ENCODE results near the gene LIN7A. TPM values are rescaled to one million over a fixed set of nuclear protein-coding genes. Genes with fewer than 3 reads are reported as not detected.
A peak's percentile ranks its signal among the peaks of the same experiment; 100 is the strongest.

Gene LIN7A
- total and polyA plus RNA-seq, 2 donors (not counting 1 experiment from before 2014, with no cell fraction given) = 22.8 to 35.3 TPM

GRCh38 chr12:80862531-80862930, 75.2 kb downstream of the LIN7A start:
- Histone ChIP-seq H2AFZ (ENCODE audit: low read length) (no peak overlapping the region), H3K36me3 (ENCODE audit: control insufficient read depth, insufficient read depth, low read length) (no peaks in the 10 kb centered on the region), H3K79me2 (ENCODE audit: control insufficient read depth, insufficient read depth, low read length) (no peaks in the 10 kb centered on the region), H3K4me1 (ENCODE audit: control insufficient read depth, extremely low read depth, insufficient read depth, low read length) (peaks cover 17% of the 10 kb centered on the region), H3K27me3 (ENCODE audit: control insufficient read depth, insufficient read depth, low read length) (no peaks in the 10 kb centered on the region), H3K4me2 (ENCODE audit: extremely low read depth, insufficient read depth, low read length) (no peak overlapping the region), H3K27ac (ENCODE audit: insufficient read depth, low read length) (peak overlapping the region; percentile 4), H3K9ac (ENCODE audit: insufficient read depth, low read length) (no peak overlapping the region), H3K9me3 (ENCODE audit: control insufficient read depth, insufficient read depth, low read depth, low read length) (no peaks in the 10 kb centered on the region), H4K20me1 (ENCODE audit: control insufficient read depth, extremely low read depth, insufficient read depth, low read length) (no peaks in the 10 kb centered on the region), H3K4me3 (replicated peaks in 1 of 4; ENCODE audit: control extremely low read depth in 1 of 4, insufficient read depth in 1 of 4, low read depth in 3 of 4, low read length in 4 of 4) (no peak overlapping the region)
- DNase-seq (ENCODE audit: low read depth in 2 of 2) = peak; percentile 50 to 54
- TF ChIP-seq, protein P1, sequence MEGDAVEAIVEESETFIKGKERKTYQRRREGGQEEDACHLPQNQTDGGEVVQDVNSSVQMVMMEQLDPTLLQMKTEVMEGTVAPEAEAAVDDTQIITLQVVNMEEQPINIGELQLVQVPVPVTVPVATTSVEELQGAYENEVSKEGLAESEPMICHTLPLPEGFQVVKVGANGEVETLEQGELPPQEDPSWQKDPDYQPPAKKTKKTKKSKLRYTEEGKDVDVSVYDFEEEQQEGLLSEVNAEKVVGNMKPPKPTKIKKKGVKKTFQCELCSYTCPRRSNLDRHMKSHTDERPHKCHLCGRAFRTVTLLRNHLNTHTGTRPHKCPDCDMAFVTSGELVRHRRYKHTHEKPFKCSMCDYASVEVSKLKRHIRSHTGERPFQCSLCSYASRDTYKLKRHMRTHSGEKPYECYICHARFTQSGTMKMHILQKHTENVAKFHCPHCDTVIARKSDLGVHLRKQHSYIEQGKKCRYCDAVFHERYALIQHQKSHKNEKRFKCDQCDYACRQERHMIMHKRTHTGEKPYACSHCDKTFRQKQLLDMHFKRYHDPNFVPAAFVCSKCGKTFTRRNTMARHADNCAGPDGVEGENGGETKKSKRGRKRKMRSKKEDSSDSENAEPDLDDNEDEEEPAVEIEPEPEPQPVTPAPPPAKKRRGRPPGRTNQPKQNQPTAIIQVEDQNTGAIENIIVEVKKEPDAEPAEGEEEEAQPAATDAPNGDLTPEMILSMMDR (conservative IDR thresholded peaks at IDR 0.05 in 1 of 2, IDR thresholded peaks at IDR 0.05 in 1 of 2; ENCODE audit: low read depth in 1 of 2, low read length in 2 of 2) = no peak
- TF ChIP-seq EZH2 (IDR thresholded peaks at IDR 0.05; ENCODE audit: low read length, missing control alignments) = no peak

DNA sequence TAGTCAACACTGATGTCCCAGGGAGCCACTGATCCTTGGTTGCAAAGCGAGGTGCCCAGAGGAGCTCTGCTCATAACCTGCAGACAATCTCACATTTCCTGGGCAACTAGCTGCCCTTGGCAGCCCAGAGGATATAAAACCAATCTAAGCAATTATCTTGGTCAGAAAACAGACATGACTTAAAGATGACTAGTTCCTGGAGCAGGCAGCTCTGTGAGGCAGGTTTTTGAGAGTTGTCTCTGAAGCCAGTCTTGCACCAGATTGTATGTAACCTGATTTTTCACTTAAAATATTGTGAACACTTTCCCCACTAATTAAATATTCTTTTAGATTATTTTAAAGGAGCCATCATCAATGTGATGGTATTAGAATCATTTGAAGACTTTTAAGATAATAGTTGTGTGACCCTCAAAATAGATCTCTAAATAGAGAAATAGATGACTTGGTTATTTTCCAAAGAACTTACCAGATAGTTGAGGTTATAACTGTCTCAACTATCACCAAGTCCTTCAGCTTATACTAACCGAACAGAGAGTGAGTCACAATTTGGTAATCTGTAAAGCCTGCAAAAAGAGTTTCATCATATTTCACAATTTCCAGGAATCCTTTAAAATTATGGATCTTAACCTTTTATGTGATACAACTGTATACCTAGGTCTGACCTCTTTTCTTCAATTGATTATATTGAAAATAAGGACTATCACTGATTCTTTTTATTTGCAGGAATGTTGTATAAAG, 75.9 kb downstream of the LIN7A start:
- peak; percentile 67 to 82 for DNase-seq (ENCODE audit: low read depth in 2 of 2)
- no peak overlapping the region for H3K4me2 ChIP-seq (ENCODE audit: extremely low read depth, insufficient read depth, low read length)
- no peaks in the 10 kb centered on the region for H3K27me3 ChIP-seq (ENCODE audit: control insufficient read depth, insufficient read depth, low read length)
- no peaks in the 10 kb centered on the region for H3K9me3 ChIP-seq (ENCODE audit: control insufficient read depth, insufficient read depth, low read depth, low read length)
- peaks cover 20% of the 10 kb centered on the region for H3K4me1 ChIP-seq (ENCODE audit: control insufficient read depth, extremely low read depth, insufficient read depth, low read length)
- no peaks in the 10 kb centered on the region for H3K79me2 ChIP-seq (ENCODE audit: control insufficient read depth, insufficient read depth, low read length)
- H3K36me3 ChIP-seq (ENCODE audit: control insufficient read depth, insufficient read depth, low read length) = no peaks in the 10 kb centered on the region
- no peak overlapping the region for H2AFZ ChIP-seq (ENCODE audit: low read length)
- H3K4me3 ChIP-seq (replicated peaks in 1 of 4; ENCODE audit: control extremely low read depth in 1 of 4, insufficient read depth in 1 of 4, low read depth in 3 of 4, low read length in 4 of 4) = no peak overlapping the region
- H4K20me1 ChIP-seq (ENCODE audit: control insufficient read depth, extremely low read depth, insufficient read depth, low read length) = no peaks in the 10 kb centered on the region
- H3K27ac ChIP-seq (ENCODE audit: insufficient read depth, low read length) = peak overlapping the region; percentile 13
- no peak for TF ChIP-seq EZH2 (IDR thresholded peaks at IDR 0.05; ENCODE audit: low read length, missing control alignments)
- TF ChIP-seq, protein P1 (conservative IDR thresholded peaks at IDR 0.05 in 1 of 2, IDR thresholded peaks at IDR 0.05 in 1 of 2; ENCODE audit: low read depth in 1 of 2, low read length in 2 of 2) = no peak
- H3K9ac ChIP-seq (ENCODE audit: insufficient read depth, low read length) = no peak overlapping the region

DNA sequence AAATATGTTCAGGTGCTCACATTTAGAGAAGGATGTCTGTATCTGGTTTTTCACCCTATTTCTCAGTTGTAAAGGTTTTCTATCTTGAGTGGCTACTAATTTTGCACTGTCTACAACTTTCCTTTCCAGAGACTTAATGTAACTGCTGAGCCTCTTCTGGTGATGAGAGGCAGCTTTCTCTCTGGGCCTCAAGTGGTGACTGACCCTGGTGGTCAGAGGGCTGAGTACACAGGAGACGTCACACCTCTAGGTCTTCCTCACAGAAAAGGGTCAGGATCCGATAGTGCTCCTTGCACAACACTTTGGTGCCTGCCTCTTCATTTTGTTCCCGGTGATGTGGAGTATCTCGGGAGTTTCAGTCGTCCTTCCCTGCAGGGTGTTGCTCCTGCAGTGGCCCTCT, 76.8 kb downstream of the LIN7A start:
- Histone ChIP-seq H3K4me3 (replicated peaks in 1 of 4; ENCODE audit: control extremely low read depth in 1 of 4, insufficient read depth in 1 of 4, low read depth in 3 of 4, low read length in 4 of 4) (no peak overlapping the region), H3K27ac (ENCODE audit: insufficient read depth, low read length) (no peak overlapping the region), H3K4me1 (ENCODE audit: control insufficient read depth, extremely low read depth, insufficient read depth, low read length) (peaks cover 20% of the 10 kb centered on the region), H3K9me3 (ENCODE audit: control insufficient read depth, insufficient read depth, low read depth, low read length) (no peaks in the 10 kb centered on the region), H3K9ac (ENCODE audit: insufficient read depth, low read length) (no peak overlapping the region), H4K20me1 (ENCODE audit: control insufficient read depth, extremely low read depth, insufficient read depth, low read length) (no peaks in the 10 kb centered on the region), H3K36me3 (ENCODE audit: control insufficient read depth, insufficient read depth, low read length) (no peaks in the 10 kb centered on the region), H3K27me3 (ENCODE audit: control insufficient read depth, insufficient read depth, low read length) (no peaks in the 10 kb centered on the region), H3K79me2 (ENCODE audit: control insufficient read depth, insufficient read depth, low read length) (no peaks in the 10 kb centered on the region), H3K4me2 (ENCODE audit: extremely low read depth, insufficient read depth, low read length) (no peak overlapping the region), H2AFZ (ENCODE audit: low read length) (no peak overlapping the region)
- no peak for DNase-seq (ENCODE audit: low read depth in 2 of 2)
- TF ChIP-seq, protein P1 (conservative IDR thresholded peaks at IDR 0.05 in 1 of 2, IDR thresholded peaks at IDR 0.05 in 1 of 2; ENCODE audit: low read depth in 1 of 2, low read length in 2 of 2) = no peak
- no peak for TF ChIP-seq EZH2 (IDR thresholded peaks at IDR 0.05; ENCODE audit: low read length, missing control alignments)
